Measurements from ENCODE around the gene SRBD1. TPM values are rescaled to one million over a fixed set of nuclear protein-coding genes. Genes with fewer than 3 reads are reported as not detected.
A peak's percentile ranks its signal among the peaks of the same experiment; 100 is the strongest.

SRBD1 gene
- total RNA-seq, 4 donors from 2014 or later: 13.5 to 36.2 (median 26.8) TPM

DNA sequence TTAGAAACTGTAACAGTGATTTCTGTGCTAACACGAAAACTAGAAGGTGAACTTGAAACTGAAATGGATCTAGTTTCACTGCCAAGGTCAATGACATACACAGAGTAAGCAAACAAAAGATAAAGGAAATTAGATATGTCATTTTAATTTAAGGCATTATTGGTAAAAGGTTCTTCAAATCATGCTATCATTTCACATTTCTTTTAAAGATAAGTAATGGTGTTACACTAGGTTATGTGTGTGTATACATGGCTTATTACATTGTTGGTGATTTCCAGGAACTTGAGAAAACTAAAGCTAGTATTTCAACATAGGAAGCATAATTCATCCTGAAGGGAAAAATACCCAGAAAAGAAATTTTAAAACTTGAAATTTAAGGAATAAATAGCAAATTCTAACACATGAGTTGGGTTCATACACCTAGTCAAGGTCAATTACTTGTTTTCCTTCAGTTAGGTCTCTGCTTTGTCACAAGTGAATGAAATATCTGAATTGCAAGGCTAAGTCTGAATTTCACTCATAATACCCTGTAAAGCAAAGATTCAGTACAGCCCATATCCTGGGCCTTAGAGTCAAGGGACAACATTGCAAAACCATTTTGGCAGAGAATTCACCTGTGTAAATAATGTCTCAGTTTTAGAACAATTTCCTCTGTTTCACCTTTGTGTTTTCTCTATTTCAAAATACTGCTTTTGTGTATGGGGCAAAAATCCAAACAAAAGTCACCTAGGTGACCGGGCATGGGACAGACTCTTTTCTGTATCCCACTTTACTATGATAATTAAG lies 141.6 kb downstream of the SRBD1 start:
- no peak for DNase-seq
- peaks cover 0 to 16% (median 3%) of the 10 kb centered on the region in 4 donors for H3K4me1 ChIP-seq
- no peak overlapping the region for H3K4me3 ChIP-seq
- H3K27ac ChIP-seq: no peak overlapping the region
- TF ChIP-seq POLR2AphosphoS5 (IDR thresholded peaks at IDR 0.05) (no peak), POLR2A (IDR thresholded peaks at IDR 0.05) (no peak)
- TF ChIP-seq, protein P1, sequence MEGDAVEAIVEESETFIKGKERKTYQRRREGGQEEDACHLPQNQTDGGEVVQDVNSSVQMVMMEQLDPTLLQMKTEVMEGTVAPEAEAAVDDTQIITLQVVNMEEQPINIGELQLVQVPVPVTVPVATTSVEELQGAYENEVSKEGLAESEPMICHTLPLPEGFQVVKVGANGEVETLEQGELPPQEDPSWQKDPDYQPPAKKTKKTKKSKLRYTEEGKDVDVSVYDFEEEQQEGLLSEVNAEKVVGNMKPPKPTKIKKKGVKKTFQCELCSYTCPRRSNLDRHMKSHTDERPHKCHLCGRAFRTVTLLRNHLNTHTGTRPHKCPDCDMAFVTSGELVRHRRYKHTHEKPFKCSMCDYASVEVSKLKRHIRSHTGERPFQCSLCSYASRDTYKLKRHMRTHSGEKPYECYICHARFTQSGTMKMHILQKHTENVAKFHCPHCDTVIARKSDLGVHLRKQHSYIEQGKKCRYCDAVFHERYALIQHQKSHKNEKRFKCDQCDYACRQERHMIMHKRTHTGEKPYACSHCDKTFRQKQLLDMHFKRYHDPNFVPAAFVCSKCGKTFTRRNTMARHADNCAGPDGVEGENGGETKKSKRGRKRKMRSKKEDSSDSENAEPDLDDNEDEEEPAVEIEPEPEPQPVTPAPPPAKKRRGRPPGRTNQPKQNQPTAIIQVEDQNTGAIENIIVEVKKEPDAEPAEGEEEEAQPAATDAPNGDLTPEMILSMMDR (IDR thresholded peaks at IDR 0.05): no peak
- WGBS, 2 donors (ENCODE audit: low coverage in 1 of 2): 46 to 53% methylated on average over 2 of the region's 2 CpGs
- no peaks in the 10 kb centered on the region for H3K9me3 ChIP-seq
- no peaks in the 10 kb centered on the region for H3K27me3 ChIP-seq
- in situ Hi-C loops (cut with MboI; ENCODE audit: low pct_ligation_motif_present in 1 of 4, low pct_unique_long_range_greater_than_20kb in 1 of 4, low sequenced_read_pairs in 3 of 4): no loop called here
- no peaks in the 10 kb centered on the region for H3K36me3 ChIP-seq
- intact Hi-C loops (cut with DNase I; ENCODE audit: low total_unique reads): no loop called here

DNA sequence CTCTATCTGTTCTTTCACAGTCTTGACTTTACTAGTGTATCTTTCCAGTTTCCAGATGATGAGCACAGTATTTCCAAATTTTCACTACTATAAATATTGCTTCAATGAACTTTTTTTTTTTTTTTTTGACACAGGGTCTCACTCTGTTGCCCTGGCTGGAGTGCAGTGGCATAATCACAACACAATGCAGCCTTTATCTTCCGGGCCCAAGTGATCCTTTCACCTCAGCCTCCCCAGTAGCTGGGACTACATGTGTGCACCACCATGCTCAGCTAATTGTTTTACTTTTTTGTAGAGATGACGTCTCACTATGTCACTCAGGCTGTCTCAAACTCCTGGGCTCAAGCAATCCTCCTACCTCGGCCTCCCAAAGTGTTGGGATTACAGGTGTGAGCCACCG lies 142.8 kb downstream of the SRBD1 start:
- Histone ChIP-seq H3K36me3 (no peaks in the 10 kb centered on the region), H3K27me3 (no peaks in the 10 kb centered on the region), H3K4me3 (no peak overlapping the region), H3K4me1 (peaks cover 0 to 16% (median 3%) of the 10 kb centered on the region in 4 donors), H3K9me3 (no peaks in the 10 kb centered on the region), H3K27ac (no peak overlapping the region)
- WGBS, 2 donors (ENCODE audit: low coverage in 1 of 2): 94 to 97% methylated on average over 4 of the region's 4 CpGs
- TF ChIP-seq POLR2AphosphoS5 (IDR thresholded peaks at IDR 0.05): no peak
- TF ChIP-seq, protein P1 (IDR thresholded peaks at IDR 0.05): no peak
- DNase-seq: no peak
- intact Hi-C loops (cut with DNase I; ENCODE audit: low total_unique reads) (no loop called here), in situ Hi-C loops (cut with MboI; ENCODE audit: low pct_ligation_motif_present in 1 of 4, low pct_unique_long_range_greater_than_20kb in 1 of 4, low sequenced_read_pairs in 3 of 4) (no loop called here)

DNA sequence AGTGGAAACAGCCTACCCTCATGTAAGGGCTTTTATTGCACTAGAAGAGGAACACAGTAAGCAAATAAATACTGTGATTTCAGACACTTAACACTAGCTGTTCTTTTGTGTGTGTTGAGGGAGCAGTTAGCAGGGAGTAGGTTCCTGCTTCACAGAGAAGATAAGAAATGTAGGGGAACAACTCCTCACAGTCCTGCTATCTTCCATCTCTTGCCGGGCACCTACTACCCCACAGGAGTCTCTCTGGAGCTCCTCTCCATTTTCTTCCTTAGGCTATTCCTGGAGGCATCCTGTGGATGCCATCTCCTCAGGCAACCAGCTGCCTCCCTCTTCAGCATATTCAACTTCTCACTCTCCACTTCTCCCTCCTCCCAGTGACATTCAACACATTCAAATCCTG lies 145.0 kb downstream of the SRBD1 start:
- DNase-seq: no peak
- Histone ChIP-seq H3K4me1 (peaks cover 0 to 16% (median 3%) of the 10 kb centered on the region in 4 donors), H3K27ac (no peak overlapping the region), H3K9me3 (no peaks in the 10 kb centered on the region), H3K36me3 (no peaks in the 10 kb centered on the region), H3K4me3 (no peak overlapping the region), H3K27me3 (no peaks in the 10 kb centered on the region)
- no peak for TF ChIP-seq EP300 (IDR thresholded peaks at IDR 0.05; ENCODE audit: low read depth)
- WGBS, 2 donors (ENCODE audit: low coverage in 1 of 2): 52 to 67% methylated on average over 1 of the region's 1 CpG
- intact Hi-C loops (cut with DNase I; ENCODE audit: low total_unique reads): no loop called here
- in situ Hi-C loops (cut with MboI; ENCODE audit: low pct_ligation_motif_present in 1 of 4, low pct_unique_long_range_greater_than_20kb in 1 of 4, low sequenced_read_pairs in 3 of 4): no loop called here

DNA sequence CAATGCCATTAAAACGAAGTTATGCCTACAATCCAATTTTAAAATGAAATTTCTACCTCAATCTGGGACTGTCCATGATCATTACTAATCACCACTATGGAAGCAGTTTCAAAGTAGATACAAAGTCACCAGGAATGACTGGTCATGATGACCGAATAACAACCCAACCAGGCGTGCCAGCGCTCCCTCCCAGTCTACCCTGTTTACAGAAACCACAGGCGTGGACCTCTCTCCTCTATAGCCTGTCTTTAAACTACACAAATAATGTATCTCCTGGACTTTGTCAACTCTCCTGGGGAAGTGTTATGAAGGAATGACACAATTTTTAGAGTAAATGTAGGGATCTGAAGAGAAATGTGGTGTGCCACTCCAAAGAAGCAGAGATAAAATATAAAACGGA lies 150.2 kb downstream of the SRBD1 start:
- TF ChIP-seq, protein P1 (IDR thresholded peaks at IDR 0.05): no peak
- TF ChIP-seq EP300 (IDR thresholded peaks at IDR 0.05; ENCODE audit: low read depth) (no peak), POLR2A (IDR thresholded peaks at IDR 0.05) (no peak), POLR2AphosphoS5 (IDR thresholded peaks at IDR 0.05) (no peak)
- intact Hi-C loops (cut with DNase I; ENCODE audit: low total_unique reads): no loop called here
- DNase-seq: no peak
- Histone ChIP-seq H3K27ac (no peak overlapping the region), H3K9me3 (no peaks in the 10 kb centered on the region), H3K36me3 (no peaks in the 10 kb centered on the region), H3K4me3 (no peak overlapping the region), H3K4me1 (peaks cover 0 to 24% (median 12%) of the 10 kb centered on the region in 4 donors), H3K27me3 (no peaks in the 10 kb centered on the region)
- in situ Hi-C loops (cut with MboI; ENCODE audit: low pct_ligation_motif_present in 1 of 4, low pct_unique_long_range_greater_than_20kb in 1 of 4, low sequenced_read_pairs in 3 of 4): no loop called here
- 90 to 95% methylated on average over 2 to 6 of the region's 6 CpGs for WGBS, 2 donors (ENCODE audit: low coverage in 1 of 2)

DNA sequence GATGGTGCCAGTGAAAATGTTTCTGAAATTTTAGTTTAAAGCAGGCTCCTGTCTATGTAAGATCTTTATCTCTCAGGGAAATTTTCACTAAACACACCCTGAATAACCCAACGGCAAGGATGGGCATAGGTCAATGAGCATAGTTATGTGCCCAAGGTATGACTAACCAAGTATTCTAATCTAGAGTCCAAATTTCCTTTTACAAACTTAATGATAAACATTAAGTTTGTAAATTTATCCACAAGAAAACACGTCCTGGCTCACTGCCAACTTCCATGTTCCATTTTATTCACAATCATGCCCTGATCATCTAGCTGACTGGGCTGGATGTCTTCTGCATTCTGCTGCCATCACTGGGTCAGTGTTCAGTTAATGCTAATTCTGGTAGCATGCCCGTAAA lies 151.2 kb downstream of the SRBD1 start:
- Histone ChIP-seq H3K9me3 (no peaks in the 10 kb centered on the region), H3K36me3 (no peaks in the 10 kb centered on the region), H3K27ac (peak overlapping the region; percentile 23 to 75 (median 61)), H3K27me3 (no peaks in the 10 kb centered on the region), H3K4me1 (peaks cover 0 to 24% (median 12%) of the 10 kb centered on the region in 4 donors), H3K4me3 (no peak overlapping the region)
- intact Hi-C loops (cut with DNase I; ENCODE audit: low total_unique reads): no loop called here
- in situ Hi-C loops (cut with MboI; ENCODE audit: low pct_ligation_motif_present in 1 of 4, low pct_unique_long_range_greater_than_20kb in 1 of 4, low sequenced_read_pairs in 3 of 4): no loop called here
- WGBS, 2 donors (ENCODE audit: low coverage in 1 of 2): 61 to 70% methylated on average over 3 of the region's 3 CpGs
- peak; percentile 25 for DNase-seq
- TF ChIP-seq POLR2A (IDR thresholded peaks at IDR 0.05) (no peak), POLR2AphosphoS5 (IDR thresholded peaks at IDR 0.05) (no peak), EP300 (IDR thresholded peaks at IDR 0.05; ENCODE audit: low read depth) (no peak)
- TF ChIP-seq, protein P1 (IDR thresholded peaks at IDR 0.05): no peak

Measured in transverse colon (tissue), 4 donors.